ENCODE results near the gene PLCB3.

DNA sequence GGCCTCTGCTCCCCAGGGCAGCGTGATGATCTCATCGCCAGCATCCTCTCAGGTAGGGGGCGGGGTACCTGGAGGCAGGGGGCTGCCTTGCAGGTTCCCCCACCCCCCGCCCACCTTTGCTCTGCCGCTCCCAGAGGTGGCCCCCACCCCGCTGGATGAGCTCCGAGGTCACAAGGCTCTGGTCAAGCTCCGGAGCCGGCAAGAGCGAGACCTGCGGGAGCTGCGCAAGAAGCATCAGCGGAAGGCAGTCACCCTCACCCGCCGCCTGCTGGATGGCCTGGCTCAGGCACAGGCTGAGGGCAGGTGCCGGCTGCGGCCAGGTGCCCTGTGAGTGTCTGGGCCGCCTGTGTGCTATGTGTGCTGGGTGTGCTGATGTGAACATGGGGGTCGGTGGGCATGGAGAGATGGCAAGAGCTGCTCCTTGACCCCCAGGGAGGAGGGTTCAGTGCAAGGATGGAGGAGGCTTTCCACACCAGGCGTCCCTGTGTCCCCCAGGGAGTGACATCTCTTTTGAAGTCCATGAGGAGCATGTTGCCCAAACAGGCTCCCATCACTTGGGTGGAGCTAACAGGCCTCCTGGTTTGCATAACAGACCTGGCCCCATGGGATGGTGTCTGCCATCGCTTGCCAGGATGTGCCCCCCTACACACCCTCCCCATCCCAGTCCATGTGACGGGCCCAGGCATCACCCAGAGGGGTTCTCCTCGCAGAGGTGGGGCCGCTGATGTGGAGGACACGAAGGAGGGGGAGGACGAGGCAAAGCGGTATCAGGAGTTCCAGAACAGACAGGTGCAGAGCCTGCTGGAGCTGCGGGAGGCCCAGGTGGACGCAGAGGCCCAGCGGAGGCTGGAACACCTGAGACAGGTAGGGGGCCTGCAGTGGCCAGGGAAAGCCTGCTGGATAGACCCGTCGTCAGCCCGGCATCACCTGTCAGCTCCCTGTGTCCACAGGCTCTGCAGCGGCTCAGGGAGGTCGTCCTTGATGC lies 14.1 kb downstream of the PLCB3 start:
- TF ChIP-seq, protein P1, sequence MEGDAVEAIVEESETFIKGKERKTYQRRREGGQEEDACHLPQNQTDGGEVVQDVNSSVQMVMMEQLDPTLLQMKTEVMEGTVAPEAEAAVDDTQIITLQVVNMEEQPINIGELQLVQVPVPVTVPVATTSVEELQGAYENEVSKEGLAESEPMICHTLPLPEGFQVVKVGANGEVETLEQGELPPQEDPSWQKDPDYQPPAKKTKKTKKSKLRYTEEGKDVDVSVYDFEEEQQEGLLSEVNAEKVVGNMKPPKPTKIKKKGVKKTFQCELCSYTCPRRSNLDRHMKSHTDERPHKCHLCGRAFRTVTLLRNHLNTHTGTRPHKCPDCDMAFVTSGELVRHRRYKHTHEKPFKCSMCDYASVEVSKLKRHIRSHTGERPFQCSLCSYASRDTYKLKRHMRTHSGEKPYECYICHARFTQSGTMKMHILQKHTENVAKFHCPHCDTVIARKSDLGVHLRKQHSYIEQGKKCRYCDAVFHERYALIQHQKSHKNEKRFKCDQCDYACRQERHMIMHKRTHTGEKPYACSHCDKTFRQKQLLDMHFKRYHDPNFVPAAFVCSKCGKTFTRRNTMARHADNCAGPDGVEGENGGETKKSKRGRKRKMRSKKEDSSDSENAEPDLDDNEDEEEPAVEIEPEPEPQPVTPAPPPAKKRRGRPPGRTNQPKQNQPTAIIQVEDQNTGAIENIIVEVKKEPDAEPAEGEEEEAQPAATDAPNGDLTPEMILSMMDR (conservative IDR thresholded peaks at IDR 0.05; ENCODE audit: low read depth, low read length) = no peak
- no peak for TF ChIP-seq EZH2phosphoT487 (IDR thresholded peaks at IDR 0.05; ENCODE audit: borderline replicate concordance, low read length)
